GM12865 (cell line): Measurements from ENCODE around the gene GRIP2.

Source experiments
- DNase-seq: peaks from one replicate; pipeline ENCODE4 v3.0.0; 2010; ENCODE audit warnings: low read depth
- H3K4me3 ChIP-seq: 2 replicates; pipeline ENCODE4 v1.5.1; 2011; ENCODE audit warnings: mild to moderate bottlenecking, low read depth, low read length, control low read depth
- CTCF ChIP-seq: IDR thresholded peaks from 2 replicates; pipeline ENCODE4 v1.5.1; 2011; ENCODE audit warnings: low read length, control low read depth, low read depth, inconsistent platforms; ENCODE audit not compliant: insufficient read depth; ENCODE audit errors: missing control alignments

Gene GRIP2

DNA sequence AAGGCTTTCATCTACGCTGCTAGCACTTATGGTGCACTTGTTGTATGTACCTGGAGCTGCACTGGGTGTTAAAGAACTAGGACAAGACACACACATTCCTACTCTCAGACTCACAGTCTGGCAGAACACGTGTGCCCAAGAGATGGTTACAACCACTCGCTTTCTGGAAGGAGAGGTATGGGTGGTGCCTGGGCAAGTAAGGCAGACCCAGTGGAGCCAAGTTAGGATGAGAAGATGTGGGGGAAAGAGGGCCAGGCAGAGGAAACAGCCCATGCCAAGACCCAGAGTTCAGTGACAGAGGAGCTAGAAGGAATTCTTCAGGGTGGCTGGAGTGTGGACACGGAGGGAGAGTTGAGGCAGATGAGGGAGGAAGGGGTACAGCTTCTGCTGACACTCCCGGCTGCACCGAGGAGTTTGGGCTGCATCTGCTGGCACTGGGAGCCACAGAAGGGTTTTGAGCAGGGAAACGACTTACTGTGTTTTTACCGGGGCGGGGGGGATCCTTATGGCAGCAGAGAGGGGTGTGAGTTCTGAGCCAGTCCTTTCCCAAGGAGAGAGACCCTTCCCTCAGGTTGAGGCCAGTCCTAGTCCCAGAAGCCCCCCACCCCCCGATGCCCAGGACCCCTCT, 59.0 kb downstream of the GRIP2 start:
- no peak overlapping the region for H3K4me3 ChIP-seq

DNA sequence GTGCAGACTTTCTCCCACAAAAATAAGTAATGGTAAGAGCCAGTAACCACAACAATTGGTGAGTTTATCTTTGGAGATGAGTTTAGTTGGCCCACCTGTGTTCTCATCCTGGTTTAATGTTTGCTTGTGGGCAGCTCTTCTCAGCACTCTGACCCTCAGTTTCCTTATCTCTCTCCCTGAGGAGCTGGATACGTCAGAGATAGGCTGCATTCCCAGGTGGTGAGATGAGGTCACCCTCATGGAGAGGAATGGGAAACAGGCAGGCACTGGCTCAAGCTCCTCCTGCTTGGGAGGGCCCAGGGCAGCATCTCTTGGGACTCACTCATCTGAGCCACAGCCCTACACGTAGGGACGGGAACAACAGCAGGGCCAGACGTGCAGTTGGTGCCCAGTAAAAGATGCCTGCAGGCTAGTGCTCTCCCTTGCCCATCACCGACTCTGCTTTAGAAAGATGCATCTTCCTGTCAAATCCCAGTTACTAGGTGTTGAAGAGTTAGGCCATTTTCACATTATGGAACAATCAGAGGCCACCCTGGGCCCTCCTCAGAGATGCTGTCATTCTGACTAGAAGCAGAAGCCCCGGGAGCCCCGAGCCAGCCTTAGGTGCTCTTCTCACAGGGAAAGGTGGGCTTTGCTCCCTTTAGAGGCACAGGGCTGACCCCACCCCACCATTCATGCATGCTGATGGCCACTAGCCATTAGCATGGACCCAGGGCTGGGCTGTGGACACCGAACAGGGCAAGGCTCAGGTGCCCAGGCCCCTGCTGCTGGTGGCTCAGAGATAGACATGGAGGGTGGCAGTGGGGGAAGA, 59.7 kb downstream of the GRIP2 start:
- TF ChIP-seq CTCF, result no peak
- DNase-seq, result no peak
- no peak overlapping the region for H3K4me3 ChIP-seq

More for the DNA sequence above, 59.0 kb downstream of the GRIP2 start:
- DNase-seq, result no peak
- no peak for TF ChIP-seq CTCF

- no peak for TF ChIP-seq CTCF
- H3K4me3 ChIP-seq, result no peak overlapping the region
- DNase-seq, result no peak
Measured at GRCh38 chr3:14479591-14479990, 60.6 kb downstream of the GRIP2 start.

- TF ChIP-seq CTCF, result no peak
- no peak for DNase-seq
- H3K4me3 ChIP-seq, result no peak overlapping the region
Measured at GRCh38 chr3:14478956-14479550, 61.1 kb downstream of the GRIP2 start.

GRCh38 chr3:14477311-14477935, 62.7 kb downstream of the GRIP2 start:
- H3K4me3 ChIP-seq, result no peak overlapping the region
- TF ChIP-seq CTCF, result no peak
- no peak for DNase-seq

- TF ChIP-seq CTCF, result no peak
- DNase-seq, result no peak
- H3K4me3 ChIP-seq, result no peak overlapping the region
Measured at GRCh38 chr3:14476583-14477265, 63.4 kb downstream of the GRIP2 start.
